Measurements from ENCODE around the gene PANX1. TPM values are rescaled to one million over a fixed set of nuclear protein-coding genes. Genes with fewer than 3 reads are reported as not detected.

Gene PANX1
- polyA plus RNA-seq, 4 donors: 22.6 to 26.3 (median 25.8) TPM

- DNase-seq (ENCODE audit: low read depth in 4 of 4, low spot score in 2 of 4): no peak
Measured at GRCh38 chr11:94127638-94128037, 1.0 kb upstream of the PANX1 start.

GRCh38 chr11:94128291-94128745, 323 bp upstream of the PANX1 start:
- DNase-seq (ENCODE audit: low read depth in 4 of 4, low spot score in 2 of 4): peak in 1 of 4 donors; percentile 66

DNA sequence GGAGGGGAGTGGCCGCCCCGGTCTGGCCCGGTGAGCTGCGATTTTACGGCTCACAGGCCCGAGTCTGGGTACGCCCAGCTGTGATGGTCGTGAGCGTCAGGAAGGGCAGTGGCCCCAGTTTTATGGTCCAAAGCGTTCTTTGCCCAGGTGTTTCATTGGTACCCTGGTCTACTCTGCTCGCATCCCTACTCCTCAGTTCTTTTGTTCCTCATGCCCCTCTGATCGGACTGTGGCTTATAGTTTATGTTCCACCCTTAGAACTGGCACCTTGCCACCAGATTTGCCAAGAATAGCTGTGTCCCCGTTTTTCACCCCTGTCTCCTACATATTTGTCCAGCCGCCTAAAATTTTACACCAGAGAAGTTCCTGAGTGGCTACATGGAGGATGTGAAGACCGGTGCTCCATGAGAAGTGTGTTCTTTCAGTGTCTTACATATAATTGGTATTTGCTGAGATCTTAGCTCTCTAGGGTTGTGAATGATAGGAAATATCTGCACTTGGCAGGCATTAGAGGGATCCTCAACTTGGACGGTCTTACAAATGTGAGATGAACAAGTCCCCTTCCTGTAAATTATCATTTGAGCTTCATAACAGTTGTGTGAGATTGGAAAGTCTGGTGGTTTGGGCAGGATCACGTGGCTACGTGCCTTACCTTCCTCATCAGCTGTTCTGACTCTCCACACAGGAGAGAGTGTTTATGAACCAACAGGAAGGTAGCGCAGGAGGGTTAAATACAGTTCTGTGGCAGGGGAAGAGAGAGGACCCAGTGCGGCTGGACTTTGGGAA, 1.1 kb downstream of the PANX1 start:
- DNase-seq (ENCODE audit: low read depth in 4 of 4, low spot score in 2 of 4): peak in 1 of 4 donors; percentile 56

GRCh38 chr11:94130298-94131046, 1.8 kb downstream of the PANX1 start:
- no peak for DNase-seq (ENCODE audit: low read depth in 4 of 4, low spot score in 2 of 4)

- DNase-seq (ENCODE audit: low read depth in 4 of 4, low spot score in 2 of 4): no peak
Measured at GRCh38 chr11:94131047-94131717, 2.5 kb downstream of the PANX1 start.

DNA sequence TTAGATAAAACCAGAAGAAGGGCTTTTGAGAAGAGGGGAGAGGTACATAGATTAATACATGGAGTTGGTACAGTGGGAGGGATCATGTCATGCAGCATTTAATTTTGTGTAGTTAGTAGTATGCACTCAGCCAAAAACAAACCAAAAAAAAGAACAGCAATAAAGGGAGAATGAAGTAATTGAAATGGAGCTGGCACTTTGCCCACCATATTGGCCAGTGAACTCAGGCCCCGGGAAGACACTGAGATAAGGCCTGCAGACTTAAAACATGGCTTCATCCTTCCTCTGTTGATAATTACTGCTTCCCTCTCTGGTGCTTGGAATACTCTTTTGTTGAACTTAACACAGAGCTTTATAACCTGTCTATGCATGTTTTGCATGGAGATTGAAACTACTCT, 3.1 kb downstream of the PANX1 start:
- DNase-seq (ENCODE audit: low read depth in 4 of 4, low spot score in 2 of 4): no peak

GRCh38 chr11:94132152-94132558, 3.5 kb downstream of the PANX1 start:
- DNase-seq (ENCODE audit: low read depth in 4 of 4, low spot score in 2 of 4): no peak

DNA sequence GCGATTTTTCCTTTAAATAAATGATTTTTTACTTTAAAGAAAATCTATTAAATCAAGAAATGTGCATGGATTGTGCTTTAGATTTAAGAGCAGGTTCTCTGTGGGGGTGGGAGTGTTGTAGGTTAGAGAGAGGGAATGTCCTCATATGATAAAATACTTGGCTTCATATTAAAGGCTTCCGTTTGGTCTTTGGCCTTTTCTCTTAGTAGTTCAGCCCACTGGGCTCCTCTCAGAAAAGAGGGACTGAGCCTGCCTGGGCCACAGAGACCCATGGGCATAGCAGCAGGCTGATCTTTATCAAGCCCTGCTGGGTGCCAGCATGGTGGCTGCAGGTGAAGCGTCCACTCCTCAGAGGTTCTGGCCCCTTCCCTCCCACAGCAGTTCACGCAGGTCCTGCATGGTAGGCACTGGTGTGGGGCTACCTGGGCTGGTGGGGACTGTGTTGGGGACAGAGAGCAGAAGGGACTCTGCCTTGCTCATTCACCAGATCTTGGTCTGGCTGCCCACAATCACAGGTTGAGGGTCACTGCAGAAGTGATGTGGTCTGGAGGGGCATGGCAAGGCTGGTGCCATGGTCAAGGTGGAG, 4.3 kb downstream of the PANX1 start:
- no peak for DNase-seq (ENCODE audit: low read depth in 4 of 4, low spot score in 2 of 4)

DNA sequence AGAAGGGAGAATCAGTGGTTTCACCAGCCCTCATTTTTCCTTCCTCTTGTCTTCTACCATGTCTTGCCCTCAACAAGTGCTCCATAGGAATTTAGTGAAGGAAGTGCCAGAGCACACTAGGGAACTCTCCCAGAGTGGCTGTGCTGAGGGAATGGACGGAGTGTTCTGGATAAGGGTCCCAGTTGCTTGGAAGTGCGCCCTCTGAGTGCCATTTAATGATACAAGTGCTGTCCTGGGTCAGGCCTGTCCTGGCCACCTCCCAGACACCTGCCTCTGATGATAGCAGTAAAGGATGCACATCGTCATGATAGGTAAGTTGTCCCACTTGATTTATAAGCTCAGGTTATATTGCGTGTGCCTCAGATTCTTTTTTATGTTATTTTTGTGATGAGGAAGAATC, 5.1 kb downstream of the PANX1 start:
- DNase-seq (ENCODE audit: low read depth in 4 of 4, low spot score in 2 of 4): no peak

DNA sequence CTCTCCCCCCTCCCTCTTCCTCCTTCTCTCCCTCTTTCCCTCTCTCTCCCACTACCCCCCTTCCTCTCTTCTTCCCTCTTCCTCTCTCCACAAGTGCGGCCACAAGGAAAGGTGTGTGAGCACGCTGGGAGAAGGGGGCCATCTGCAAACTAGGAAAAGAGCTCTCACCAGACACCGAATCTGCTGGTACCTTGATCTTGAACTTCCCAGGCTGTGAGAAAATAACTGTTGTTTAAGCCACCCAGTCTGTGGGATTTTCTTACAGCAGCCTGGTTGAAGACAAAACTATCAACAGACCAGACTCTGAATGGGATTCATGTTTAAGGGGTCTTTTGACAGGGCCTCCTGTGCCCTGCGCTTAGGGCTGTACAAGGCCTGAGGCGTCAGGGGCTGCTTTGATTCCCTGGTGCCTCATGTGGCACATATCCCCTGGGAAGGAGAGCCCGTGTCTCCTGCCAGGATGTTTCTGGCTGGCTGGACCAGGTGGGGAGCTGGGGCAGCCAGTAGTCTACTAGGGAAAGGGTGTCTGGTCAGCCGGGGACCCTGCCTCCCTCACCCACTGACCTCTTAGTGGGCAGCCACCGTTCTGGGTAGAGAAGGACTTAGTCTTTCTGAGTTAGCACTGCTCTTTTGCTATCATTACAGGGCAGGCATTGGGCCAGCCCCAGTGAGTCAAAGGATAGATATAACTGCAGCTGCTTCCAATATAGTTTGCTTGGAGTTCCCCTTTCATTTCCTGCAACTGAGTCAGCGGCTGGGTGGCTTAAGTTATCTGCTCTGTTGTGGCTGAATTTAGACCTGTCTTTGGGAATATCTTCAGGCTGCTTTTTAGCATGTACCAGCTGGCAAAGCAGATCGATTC, 6.2 kb downstream of the PANX1 start:
- no peak for DNase-seq (ENCODE audit: low read depth in 4 of 4, low spot score in 2 of 4)

DNA sequence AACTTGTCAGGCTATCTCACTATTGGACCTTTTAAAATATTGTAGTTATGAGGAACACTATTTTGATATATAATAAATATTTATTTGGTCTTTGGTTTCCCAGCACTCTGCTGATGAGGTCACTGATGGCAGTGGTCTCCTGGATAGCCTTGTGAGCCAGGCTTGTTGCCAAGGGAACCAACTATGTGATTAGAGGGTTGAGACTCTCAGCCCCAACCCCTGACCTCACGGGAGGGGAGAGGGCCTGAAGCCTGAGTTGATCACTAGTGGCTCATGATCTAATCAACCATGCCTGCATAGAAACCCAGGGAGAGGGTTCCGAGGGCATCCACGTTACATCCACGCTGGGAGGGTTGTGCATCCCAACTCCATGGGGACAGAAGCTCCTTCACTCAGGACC, 10.8 kb downstream of the PANX1 start:
- no peak for DNase-seq (ENCODE audit: low read depth in 4 of 4, low spot score in 2 of 4)

GRCh38 chr11:94140154-94140655, 11.6 kb downstream of the PANX1 start:
- DNase-seq (ENCODE audit: low read depth in 4 of 4, low spot score in 2 of 4): no peak

GRCh38 chr11:94141511-94142307, 13.1 kb downstream of the PANX1 start:
- DNase-seq (ENCODE audit: low read depth in 4 of 4, low spot score in 2 of 4): no peak

DNA sequence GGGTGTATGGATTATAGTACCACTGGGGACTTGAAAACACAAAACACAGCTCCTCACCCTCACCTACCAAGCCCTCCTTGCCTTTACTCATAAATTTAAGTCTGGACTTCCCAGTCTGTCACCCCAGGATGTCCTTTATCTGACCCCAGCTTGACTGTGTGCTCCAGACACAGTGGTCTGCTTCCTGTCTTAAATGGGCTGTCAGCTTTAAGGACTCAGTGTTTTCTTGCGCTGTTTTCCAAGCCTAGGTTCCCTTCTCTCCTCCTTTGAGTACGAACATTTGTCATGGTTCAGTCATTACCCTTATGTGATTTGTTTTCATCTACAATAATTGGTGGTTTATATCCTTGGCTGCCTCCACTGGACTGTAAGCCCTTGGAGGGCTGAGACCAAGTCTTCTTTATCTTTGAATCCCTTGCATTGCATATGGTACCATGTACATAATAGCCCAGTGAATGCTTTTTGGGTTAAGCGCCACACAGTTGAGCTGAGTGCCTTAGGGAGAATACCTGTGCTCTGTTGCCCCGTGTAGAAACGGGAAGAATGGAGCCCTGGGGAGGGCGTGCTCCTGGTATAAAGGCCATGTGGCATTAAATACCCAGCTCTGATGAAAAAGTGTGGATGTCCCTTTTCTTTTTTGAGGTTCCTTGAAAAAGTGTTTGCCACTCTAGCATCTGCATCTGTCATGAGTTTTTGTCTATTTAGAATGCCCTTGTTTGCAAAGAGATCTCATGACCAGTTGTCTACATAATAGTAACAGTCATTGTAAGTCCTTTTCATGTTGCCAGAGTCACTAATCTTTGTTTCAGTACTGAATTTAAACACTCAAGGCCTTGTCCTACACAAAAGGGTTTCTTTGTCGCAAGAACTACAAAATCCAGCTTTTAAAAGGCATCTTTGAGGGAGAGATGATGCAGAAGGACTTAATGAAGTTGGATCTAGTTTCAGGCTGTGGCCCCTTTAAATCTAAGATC, 14.0 kb downstream of the PANX1 start:
- DNase-seq (ENCODE audit: low read depth in 4 of 4, low spot score in 2 of 4): no peak

DNA sequence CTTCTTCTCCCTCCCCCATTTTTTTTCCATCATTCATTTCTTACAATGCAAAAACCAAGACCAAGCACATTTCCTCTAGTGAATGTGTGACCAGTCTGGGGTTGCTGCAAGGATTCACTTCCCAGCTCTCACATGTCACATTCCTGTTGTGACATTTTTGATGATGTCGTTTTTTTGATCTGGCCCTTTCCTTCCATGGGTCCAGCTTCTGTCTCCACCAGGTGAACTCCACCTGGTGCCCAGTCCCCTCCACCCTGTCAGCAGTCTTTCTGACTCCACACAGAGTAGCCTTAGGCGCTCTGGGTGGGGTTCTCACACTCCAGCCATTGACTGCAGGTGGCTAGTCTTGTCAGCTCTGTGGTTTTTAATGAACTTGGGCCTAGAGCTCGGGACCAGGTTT, 15.6 kb downstream of the PANX1 start:
- DNase-seq (ENCODE audit: low read depth in 4 of 4, low spot score in 2 of 4): no peak

DNA sequence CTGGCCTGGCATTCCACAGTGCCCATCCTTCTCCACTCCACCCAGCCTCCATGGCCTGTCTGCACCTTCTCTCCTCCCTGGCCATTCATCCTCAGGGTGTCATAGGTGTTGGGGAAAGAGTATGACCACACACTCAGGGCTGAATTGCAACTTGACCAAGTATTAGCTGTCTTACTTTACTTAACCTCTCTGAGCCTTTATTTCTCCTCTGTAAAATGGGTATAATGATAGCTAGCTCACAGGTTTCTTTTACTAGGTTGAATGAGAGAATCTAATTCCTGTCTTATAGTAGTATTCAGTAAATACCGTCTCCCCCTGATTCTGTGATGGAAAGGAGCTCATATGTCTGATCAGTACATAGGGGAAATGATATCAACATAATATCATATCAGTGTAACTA, 16.0 kb downstream of the PANX1 start:
- DNase-seq (ENCODE audit: low read depth in 4 of 4, low spot score in 2 of 4): no peak

GRCh38 chr11:94145431-94145830, 16.8 kb downstream of the PANX1 start:
- no peak for DNase-seq (ENCODE audit: low read depth in 4 of 4, low spot score in 2 of 4)

- DNase-seq (ENCODE audit: low read depth in 4 of 4, low spot score in 2 of 4): no peak
Measured at GRCh38 chr11:94145916-94146315, 17.3 kb downstream of the PANX1 start.

Data from left renal cortex interstitium (tissue), 4 donors.